ENCODE measurements around the gene AP5B1.
"Not testable (repeated sequence)": the region's sequence is repeated elsewhere in the genome, so short reads cannot be mapped to it uniquely, and the experiment has no call there.

Gene AP5B1

DNA sequence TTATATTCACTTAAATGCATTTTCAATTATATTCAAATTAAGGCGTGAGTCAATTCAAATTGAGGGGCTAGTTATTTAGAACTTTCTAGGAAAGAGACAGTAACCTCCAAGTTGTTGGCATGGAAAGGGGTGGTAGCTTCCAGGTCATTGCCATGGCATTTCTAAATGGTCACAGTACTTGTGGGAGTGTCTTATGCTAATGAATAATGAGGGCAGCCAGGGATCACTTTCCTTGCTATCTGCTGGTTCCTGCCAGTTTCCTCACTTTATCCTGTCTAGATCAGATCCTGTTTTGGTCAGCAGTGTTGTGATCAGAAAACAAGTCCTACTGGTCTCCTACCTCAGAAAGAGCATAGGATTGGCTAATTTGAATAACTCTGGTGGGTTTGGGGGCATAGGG, 38.4 kb downstream of the AP5B1 start:
- H3K4me3 ChIP-seq (ENCODE audit: low read length in 2 of 2), result no peak overlapping the region
- H3K27ac ChIP-seq (ENCODE audit: low read depth in 2 of 2, low read length in 2 of 2), result no peak overlapping the region

DNA sequence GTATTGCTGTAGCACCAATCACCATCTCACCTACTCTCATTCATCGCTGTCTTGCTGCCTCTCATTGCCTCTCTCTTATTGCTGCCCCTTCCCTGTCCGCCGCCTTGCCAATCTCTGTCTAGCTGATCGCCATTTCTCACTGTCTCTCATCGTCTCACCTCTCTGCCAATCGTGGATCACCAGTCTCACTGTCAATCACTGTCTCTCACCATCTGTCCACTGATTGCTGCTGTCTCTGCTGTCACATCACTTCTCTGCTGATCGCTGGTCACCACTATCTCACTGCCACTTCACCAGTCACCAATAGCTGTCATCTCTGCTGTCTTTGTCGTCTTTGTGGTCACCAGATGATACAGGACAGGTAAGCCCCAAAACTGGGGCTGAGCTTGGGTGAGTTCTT, 39.6 kb downstream of the AP5B1 start:
- Histone ChIP-seq H3K27ac (ENCODE audit: low read depth in 2 of 2, low read length in 2 of 2) (no peak overlapping the region), H3K36me3 (ENCODE audit: control insufficient read depth in 2 of 2, insufficient read depth in 2 of 2, low read length in 2 of 2) (no peaks in the 10 kb centered on the region), H3K4me3 (ENCODE audit: low read length in 2 of 2) (no peak overlapping the region), H3K27me3 (ENCODE audit: control insufficient read depth in 2 of 2, insufficient read depth in 2 of 2, low read length in 2 of 2) (no peaks in the 10 kb centered on the region), H3K9ac (ENCODE audit: low read depth in 1 of 2, low read length in 2 of 2) (no peak overlapping the region), H3K4me1 (ENCODE audit: control insufficient read depth in 2 of 2, insufficient read depth in 2 of 2, low read length in 2 of 2) (peaks cover 0 to 11% of the 10 kb centered on the region in 2 donors), H3K9me3 (ENCODE audit: control insufficient read depth in 2 of 2, low read length in 2 of 2) (no peaks in the 10 kb centered on the region)

More for the DNA sequence above, 38.4 kb downstream of the AP5B1 start:
- Histone ChIP-seq H3K9ac (ENCODE audit: low read depth in 1 of 2, low read length in 2 of 2) (no peak overlapping the region), H3K27me3 (ENCODE audit: control insufficient read depth in 2 of 2, insufficient read depth in 2 of 2, low read length in 2 of 2) (no peaks in the 10 kb centered on the region), H3K9me3 (ENCODE audit: control insufficient read depth in 2 of 2, low read length in 2 of 2) (no peaks in the 10 kb centered on the region), H3K4me1 (ENCODE audit: control insufficient read depth in 2 of 2, insufficient read depth in 2 of 2, low read length in 2 of 2) (peaks cover 0 to 11% of the 10 kb centered on the region in 2 donors), H3K36me3 (ENCODE audit: control insufficient read depth in 2 of 2, insufficient read depth in 2 of 2, low read length in 2 of 2) (no peaks in the 10 kb centered on the region)

DNA sequence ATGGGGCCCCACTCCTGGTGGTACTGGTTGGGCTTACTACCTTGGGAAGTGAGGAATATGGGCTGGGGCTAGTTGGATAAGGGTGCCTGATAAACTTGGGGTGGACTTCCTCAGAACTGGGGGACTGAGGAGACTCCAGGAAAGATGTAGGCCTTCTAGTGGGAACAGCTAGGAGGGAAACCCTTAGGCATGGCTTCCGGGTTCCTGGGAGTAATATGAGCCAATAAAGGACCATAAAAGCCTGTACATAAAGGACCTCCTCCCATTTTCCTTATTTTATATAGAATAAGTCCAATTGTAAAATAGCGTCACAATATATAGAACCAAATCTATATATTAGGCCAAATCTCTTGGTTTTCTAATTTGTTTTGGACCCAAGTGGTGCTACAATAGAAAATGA, 41.8 kb downstream of the AP5B1 start:
- Histone ChIP-seq H3K4me3 (ENCODE audit: low read length in 2 of 2) (no peak overlapping the region), H3K36me3 (ENCODE audit: control insufficient read depth in 2 of 2, insufficient read depth in 2 of 2, low read length in 2 of 2) (no peaks in the 10 kb centered on the region), H3K9me3 (ENCODE audit: control insufficient read depth in 2 of 2, low read length in 2 of 2) (no peaks in the 10 kb centered on the region), H3K27ac (ENCODE audit: low read depth in 2 of 2, low read length in 2 of 2) (no peak overlapping the region), H3K27me3 (ENCODE audit: control insufficient read depth in 2 of 2, insufficient read depth in 2 of 2, low read length in 2 of 2) (no peaks in the 10 kb centered on the region), H3K9ac (ENCODE audit: low read depth in 1 of 2, low read length in 2 of 2) (no peak overlapping the region), H3K4me1 (ENCODE audit: control insufficient read depth in 2 of 2, insufficient read depth in 2 of 2, low read length in 2 of 2) (peaks cover 0 to 6% of the 10 kb centered on the region in 2 donors)

DNA sequence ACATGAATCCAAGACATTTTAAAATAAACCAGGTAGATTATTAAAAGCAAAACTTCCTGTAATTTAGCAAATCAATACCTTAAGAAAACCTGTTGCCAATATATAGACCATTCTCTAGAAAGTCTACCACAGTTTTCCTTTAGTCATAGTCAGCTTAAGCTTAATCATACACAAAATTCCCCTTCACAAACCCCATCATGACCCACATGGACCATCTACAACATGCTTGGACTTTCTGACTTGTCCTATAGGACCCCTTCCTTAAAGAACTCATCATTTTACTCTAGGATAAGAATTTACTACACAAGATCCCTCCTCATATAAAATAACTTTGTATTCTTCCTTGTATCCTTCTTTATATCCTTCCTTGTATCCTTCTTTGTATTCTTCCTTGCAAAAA, 44.0 kb downstream of the AP5B1 start:
- Histone ChIP-seq H3K4me3 (ENCODE audit: low read length in 2 of 2) (no peak overlapping the region), H3K9me3 (ENCODE audit: control insufficient read depth in 2 of 2, low read length in 2 of 2) (no peaks in the 10 kb centered on the region), H3K27ac (ENCODE audit: low read depth in 2 of 2, low read length in 2 of 2) (no peak overlapping the region), H3K36me3 (ENCODE audit: control insufficient read depth in 2 of 2, insufficient read depth in 2 of 2, low read length in 2 of 2) (no peaks in the 10 kb centered on the region), H3K9ac (ENCODE audit: low read depth in 1 of 2, low read length in 2 of 2) (no peak overlapping the region), H3K4me1 (ENCODE audit: control insufficient read depth in 2 of 2, insufficient read depth in 2 of 2, low read length in 2 of 2) (peaks cover 0 to 2% of the 10 kb centered on the region in 2 donors), H3K27me3 (ENCODE audit: control insufficient read depth in 2 of 2, insufficient read depth in 2 of 2, low read length in 2 of 2) (no peaks in the 10 kb centered on the region)

DNA sequence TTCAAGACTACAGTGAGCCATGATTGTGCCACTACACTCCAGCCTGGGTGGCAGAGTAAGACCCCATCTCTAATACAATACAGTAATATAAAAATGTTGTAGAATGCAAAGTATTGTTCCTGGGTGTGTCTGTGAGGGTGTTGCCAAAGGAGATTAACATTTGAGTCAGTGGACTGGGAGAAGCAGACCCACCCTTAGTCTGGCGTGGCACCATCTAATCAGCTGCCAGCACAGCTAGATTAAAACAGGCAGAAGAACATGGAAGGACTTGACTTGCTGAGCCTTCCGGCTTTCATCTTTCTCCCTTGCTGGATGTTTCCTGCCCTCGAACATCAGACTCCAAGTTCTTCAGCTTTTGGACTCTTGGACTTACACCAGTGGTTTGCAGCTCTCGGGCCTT, 45.7 kb downstream of the AP5B1 start:
- H3K36me3 ChIP-seq (ENCODE audit: control insufficient read depth in 2 of 2, insufficient read depth in 2 of 2, low read length in 2 of 2); H3K27ac ChIP-seq (ENCODE audit: low read depth in 2 of 2, low read length in 2 of 2); H3K27me3 ChIP-seq (ENCODE audit: control insufficient read depth in 2 of 2, insufficient read depth in 2 of 2, low read length in 2 of 2); H3K9ac ChIP-seq (ENCODE audit: low read depth in 1 of 2, low read length in 2 of 2); H3K4me1 ChIP-seq (ENCODE audit: control insufficient read depth in 2 of 2, insufficient read depth in 2 of 2, low read length in 2 of 2); H3K4me3 ChIP-seq (ENCODE audit: low read length in 2 of 2); H3K9me3 ChIP-seq (ENCODE audit: control insufficient read depth in 2 of 2, low read length in 2 of 2): not testable (repeated sequence)

DNA sequence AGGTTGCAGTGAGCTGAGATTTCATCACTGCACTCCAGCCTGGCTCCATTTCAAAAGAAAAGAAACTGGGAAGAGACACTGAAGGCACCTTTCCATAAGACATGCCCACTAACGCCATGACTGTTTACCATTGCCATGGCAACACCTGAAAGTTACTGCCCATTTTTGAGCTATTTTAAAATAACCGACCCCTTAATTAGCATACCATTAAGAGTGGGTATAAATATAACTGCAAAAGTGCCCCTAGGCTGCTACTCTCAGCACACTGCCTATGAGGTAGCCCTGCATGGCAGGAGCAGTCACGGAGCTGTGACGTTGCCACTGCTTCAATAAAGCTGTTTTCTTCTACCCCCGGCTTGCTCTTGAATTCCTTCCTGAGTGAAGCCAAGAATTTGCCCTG, 50.3 kb downstream of the AP5B1 start:
- Histone ChIP-seq H3K4me3 (ENCODE audit: low read length in 2 of 2) (no peak overlapping the region), H3K4me1 (ENCODE audit: control insufficient read depth in 2 of 2, insufficient read depth in 2 of 2, low read length in 2 of 2) (no peaks in the 10 kb centered on the region), H3K27me3 (ENCODE audit: control insufficient read depth in 2 of 2, insufficient read depth in 2 of 2, low read length in 2 of 2) (no peaks in the 10 kb centered on the region), H3K9me3 (ENCODE audit: control insufficient read depth in 2 of 2, low read length in 2 of 2) (no peaks in the 10 kb centered on the region), H3K27ac (ENCODE audit: low read depth in 2 of 2, low read length in 2 of 2) (no peak overlapping the region), H3K36me3 (ENCODE audit: control insufficient read depth in 2 of 2, insufficient read depth in 2 of 2, low read length in 2 of 2) (no peaks in the 10 kb centered on the region), H3K9ac (ENCODE audit: low read depth in 1 of 2, low read length in 2 of 2) (no peak overlapping the region)

DNA sequence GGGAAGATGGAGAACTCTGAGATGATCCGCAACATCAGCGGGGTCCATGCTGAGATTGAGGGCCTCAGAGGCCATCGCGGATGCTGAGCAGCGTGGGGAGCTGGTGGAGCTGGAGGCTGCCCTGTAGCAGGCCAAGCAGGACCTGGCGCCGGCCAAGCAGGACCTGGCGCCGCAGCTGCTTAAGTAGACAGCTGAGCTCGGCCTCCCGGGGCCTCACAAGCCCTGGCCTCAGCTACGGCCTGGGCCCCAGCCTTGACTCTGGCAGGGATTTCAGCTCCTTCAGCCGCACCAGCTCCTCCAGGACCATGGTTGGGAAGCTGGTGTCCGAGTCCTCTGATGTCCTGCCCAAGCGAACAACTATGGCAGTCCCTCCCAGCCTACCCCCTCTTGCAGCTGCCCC, 52.9 kb downstream of the AP5B1 start:
- Histone ChIP-seq H3K27me3 (ENCODE audit: control insufficient read depth in 2 of 2, insufficient read depth in 2 of 2, low read length in 2 of 2) (no peaks in the 10 kb centered on the region), H3K36me3 (ENCODE audit: control insufficient read depth in 2 of 2, insufficient read depth in 2 of 2, low read length in 2 of 2) (no peaks in the 10 kb centered on the region), H3K9me3 (ENCODE audit: control insufficient read depth in 2 of 2, low read length in 2 of 2) (no peaks in the 10 kb centered on the region), H3K4me1 (ENCODE audit: control insufficient read depth in 2 of 2, insufficient read depth in 2 of 2, low read length in 2 of 2) (no peaks in the 10 kb centered on the region), H3K4me3 (ENCODE audit: low read length in 2 of 2) (no peak overlapping the region), H3K27ac (ENCODE audit: low read depth in 2 of 2, low read length in 2 of 2) (no peak overlapping the region), H3K9ac (ENCODE audit: low read depth in 1 of 2, low read length in 2 of 2) (no peak overlapping the region)

DNA sequence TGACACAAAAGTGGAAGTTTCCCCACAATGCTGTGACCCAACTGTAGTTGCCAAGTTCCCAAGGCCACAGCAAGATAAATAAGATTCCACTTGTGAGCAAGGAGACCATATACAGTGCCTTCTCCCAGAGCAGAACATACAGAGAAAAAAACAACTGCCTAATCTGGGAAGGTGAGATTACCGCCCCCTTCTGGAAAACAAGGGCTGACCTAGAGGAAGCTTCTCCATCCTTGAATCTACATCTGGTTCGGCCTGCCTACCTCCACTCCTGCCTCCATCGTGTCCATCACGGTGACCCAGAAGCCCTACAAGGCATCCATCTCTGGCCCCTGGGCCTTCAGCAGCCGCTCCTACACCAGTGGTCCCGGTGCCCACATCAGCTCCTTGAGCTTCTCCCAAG, 54.1 kb downstream of the AP5B1 start:
- Histone ChIP-seq H3K9me3 (ENCODE audit: control insufficient read depth in 2 of 2, low read length in 2 of 2) (no peaks in the 10 kb centered on the region), H3K9ac (ENCODE audit: low read depth in 1 of 2, low read length in 2 of 2) (no peak overlapping the region), H3K27ac (ENCODE audit: low read depth in 2 of 2, low read length in 2 of 2) (no peak overlapping the region), H3K27me3 (ENCODE audit: control insufficient read depth in 2 of 2, insufficient read depth in 2 of 2, low read length in 2 of 2) (no peaks in the 10 kb centered on the region), H3K4me3 (ENCODE audit: low read length in 2 of 2) (no peak overlapping the region), H3K36me3 (ENCODE audit: control insufficient read depth in 2 of 2, insufficient read depth in 2 of 2, low read length in 2 of 2) (no peaks in the 10 kb centered on the region), H3K4me1 (ENCODE audit: control insufficient read depth in 2 of 2, insufficient read depth in 2 of 2, low read length in 2 of 2) (no peaks in the 10 kb centered on the region)

Data from mucosa of rectum (tissue), 2 donors.